GM18499 (cell line): Measurements from ENCODE around the gene SGIP1.
"Not testable (repeated sequence)": the region's sequence is repeated elsewhere in the genome, so short reads cannot be mapped to it uniquely, and the experiment has no call there.

Source experiments
- ATAC-seq: cut with Tn5 transposase; IDR thresholded peaks from one replicate; pipeline ENCODE4 v1.9.1; 2021; ENCODE audit warnings: moderate number of reproducible peaks; ENCODE audit not compliant: insufficient read depth, unreplicated experiment

Gene SGIP1

GRCh38 chr1:66712839-66713238 is 178.9 kb downstream of the SGIP1 start:
- no peak for ATAC-seq

GRCh38 chr1:66723985-66724384 is 190.0 kb downstream of the SGIP1 start:
- no peak for ATAC-seq

- ATAC-seq: peak; percentile 69
These were observed 192.1 kb downstream of the SGIP1 start for GRCh38 chr1:66725885-66726665.

- ATAC-seq: no peak
These were observed 194.1 kb downstream of the SGIP1 start for GRCh38 chr1:66728021-66728420.

- not testable (repeated sequence) for ATAC-seq
These were observed 194.8 kb downstream of the SGIP1 start for GRCh38 chr1:66728716-66729115.

GRCh38 chr1:66729119-66729518 is 195.2 kb downstream of the SGIP1 start:
- ATAC-seq: no peak

GRCh38 chr1:66729523-66729922 is 195.6 kb downstream of the SGIP1 start:
- ATAC-seq: no peak

GRCh38 chr1:66730462-66730861 is 196.5 kb downstream of the SGIP1 start:
- no peak for ATAC-seq

GRCh38 chr1:66731170-66731865 is 197.4 kb downstream of the SGIP1 start:
- ATAC-seq: peak; percentile 58

GRCh38 chr1:66732407-66733166 is 198.6 kb downstream of the SGIP1 start:
- peak; percentile 53 for ATAC-seq

GRCh38 chr1:66733348-66734017 is 199.5 kb downstream of the SGIP1 start:
- ATAC-seq: no peak

- ATAC-seq: not testable (repeated sequence)
These were observed 200.6 kb downstream of the SGIP1 start for GRCh38 chr1:66734531-66734930.

GRCh38 chr1:66737836-66738235 is 203.9 kb downstream of the SGIP1 start:
- ATAC-seq: no peak

GRCh38 chr1:66739401-66740157 is 205.6 kb downstream of the SGIP1 start:
- ATAC-seq: no peak

GRCh38 chr1:66745451-66745850 is 211.5 kb downstream of the SGIP1 start:
- no peak for ATAC-seq

- ATAC-seq: no peak
These were observed 213.5 kb downstream of the SGIP1 start for GRCh38 chr1:66747501-66747900.

GRCh38 chr1:66750577-66750976 is 216.6 kb downstream of the SGIP1 start:
- ATAC-seq: no peak

GRCh38 chr1:66751160-66751559 is 217.2 kb downstream of the SGIP1 start:
- no peak for ATAC-seq

GRCh38 chr1:66752000-66752592 is 218.1 kb downstream of the SGIP1 start, which contains the start of gene DYNLT5:
TSS of gene DYNLT5 (plus strand) at chr1:66752459. CDS start at chr1:66754659, 2,200 bp downstream.
- ATAC-seq: no peak
